ENCODE measurements around the gene FHOD3.

DNA sequence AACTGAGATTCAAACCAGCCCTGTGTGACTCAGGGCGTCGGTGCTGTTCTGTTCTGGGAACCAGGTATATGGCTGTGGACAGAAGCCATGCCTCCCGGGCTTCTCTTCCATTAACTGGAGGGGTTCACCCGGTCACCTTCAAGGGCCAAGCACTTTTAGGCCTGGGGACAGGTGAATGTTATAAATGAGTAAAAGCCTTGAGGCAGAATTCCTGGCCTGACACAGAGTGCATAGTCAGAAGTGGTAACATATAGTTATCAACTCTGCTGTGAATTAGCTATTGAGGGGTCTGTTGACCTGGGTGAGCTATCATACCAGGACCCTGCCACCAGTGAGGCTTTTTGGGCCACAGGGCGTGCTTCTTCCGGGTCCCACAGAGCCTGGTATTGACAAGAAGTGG lies 2.7 kb downstream of the FHOD3 start:
- TF ChIP-seq, protein P1, sequence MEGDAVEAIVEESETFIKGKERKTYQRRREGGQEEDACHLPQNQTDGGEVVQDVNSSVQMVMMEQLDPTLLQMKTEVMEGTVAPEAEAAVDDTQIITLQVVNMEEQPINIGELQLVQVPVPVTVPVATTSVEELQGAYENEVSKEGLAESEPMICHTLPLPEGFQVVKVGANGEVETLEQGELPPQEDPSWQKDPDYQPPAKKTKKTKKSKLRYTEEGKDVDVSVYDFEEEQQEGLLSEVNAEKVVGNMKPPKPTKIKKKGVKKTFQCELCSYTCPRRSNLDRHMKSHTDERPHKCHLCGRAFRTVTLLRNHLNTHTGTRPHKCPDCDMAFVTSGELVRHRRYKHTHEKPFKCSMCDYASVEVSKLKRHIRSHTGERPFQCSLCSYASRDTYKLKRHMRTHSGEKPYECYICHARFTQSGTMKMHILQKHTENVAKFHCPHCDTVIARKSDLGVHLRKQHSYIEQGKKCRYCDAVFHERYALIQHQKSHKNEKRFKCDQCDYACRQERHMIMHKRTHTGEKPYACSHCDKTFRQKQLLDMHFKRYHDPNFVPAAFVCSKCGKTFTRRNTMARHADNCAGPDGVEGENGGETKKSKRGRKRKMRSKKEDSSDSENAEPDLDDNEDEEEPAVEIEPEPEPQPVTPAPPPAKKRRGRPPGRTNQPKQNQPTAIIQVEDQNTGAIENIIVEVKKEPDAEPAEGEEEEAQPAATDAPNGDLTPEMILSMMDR (IDR thresholded peaks at IDR 0.05; ENCODE audit: low read length) = no peak
- no peak for TF ChIP-seq EZH2phosphoT487 (IDR thresholded peaks at IDR 0.05; ENCODE audit: low read length)
- no peak for TF ChIP-seq EZH2 (optimal IDR thresholded peaks at IDR 0.05; ENCODE audit: low read depth, low read length)

Data from MM.1S (cell line).